Activated T-cell treated with anti-CD3 and anti-CD28 coated beads, Interleukin-2, amount 50 U/mL, for 1 hour (primary cell): ENCODE data around the gene BBS7.

Experiments
- DNase-seq: peaks from one replicate; pipeline ENCODE4 v3.0.0-alpha.2; 2020

BBS7 gene, protein sequence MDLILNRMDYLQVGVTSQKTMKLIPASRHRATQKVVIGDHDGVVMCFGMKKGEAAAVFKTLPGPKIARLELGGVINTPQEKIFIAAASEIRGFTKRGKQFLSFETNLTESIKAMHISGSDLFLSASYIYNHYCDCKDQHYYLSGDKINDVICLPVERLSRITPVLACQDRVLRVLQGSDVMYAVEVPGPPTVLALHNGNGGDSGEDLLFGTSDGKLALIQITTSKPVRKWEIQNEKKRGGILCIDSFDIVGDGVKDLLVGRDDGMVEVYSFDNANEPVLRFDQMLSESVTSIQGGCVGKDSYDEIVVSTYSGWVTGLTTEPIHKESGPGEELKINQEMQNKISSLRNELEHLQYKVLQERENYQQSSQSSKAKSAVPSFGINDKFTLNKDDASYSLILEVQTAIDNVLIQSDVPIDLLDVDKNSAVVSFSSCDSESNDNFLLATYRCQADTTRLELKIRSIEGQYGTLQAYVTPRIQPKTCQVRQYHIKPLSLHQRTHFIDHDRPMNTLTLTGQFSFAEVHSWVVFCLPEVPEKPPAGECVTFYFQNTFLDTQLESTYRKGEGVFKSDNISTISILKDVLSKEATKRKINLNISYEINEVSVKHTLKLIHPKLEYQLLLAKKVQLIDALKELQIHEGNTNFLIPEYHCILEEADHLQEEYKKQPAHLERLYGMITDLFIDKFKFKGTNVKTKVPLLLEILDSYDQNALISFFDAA

GRCh38 chr4:121869841-121870822 is at the start of gene BBS7:
Gene BBS7, minus strand, starts transcription at chr4:121870474. Its CDS starts 161 bp downstream, at chr4:121870313.
- peak; percentile 96 for DNase-seq

DNA sequence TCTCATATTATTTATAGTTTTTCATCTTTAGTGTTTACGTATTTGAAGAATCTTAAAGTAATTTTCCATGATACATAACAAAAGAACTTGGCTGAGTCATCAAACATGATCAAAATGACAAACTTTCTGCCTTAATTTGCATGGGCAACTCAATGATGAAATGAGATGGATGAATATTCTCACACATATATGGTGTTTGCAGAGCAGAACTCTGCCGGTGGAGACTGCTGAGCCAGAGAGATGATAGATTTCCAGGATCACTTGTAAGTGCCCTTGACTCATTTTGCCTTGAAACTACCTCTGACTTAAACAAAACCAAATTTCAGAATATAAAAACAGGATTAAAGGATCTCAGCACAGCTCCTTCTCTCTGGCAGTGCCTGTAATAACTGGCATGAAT is 43.4 kb upstream of the BBS7 start:
- DNase-seq: no peak

DNA sequence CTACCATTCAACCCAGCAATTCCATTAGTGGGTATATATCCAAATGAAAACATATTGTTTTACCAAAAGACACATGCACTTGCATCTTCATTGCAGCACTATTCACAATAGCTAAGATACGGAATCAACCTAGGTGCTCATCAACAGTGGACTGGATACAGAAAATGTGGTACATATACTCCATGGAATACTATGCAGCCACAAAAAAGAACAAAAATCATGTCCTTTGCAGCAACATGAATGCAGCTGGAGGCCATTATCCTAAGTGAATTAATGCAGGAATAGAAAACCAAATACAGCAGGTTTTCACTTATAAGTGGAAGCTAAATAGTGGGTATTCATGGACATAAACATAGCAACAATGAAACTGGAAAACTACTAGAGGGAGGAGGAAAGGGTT is 38.1 kb upstream of the BBS7 start:
- DNase-seq: no peak

- peak; percentile 23 for DNase-seq
Observed at GRCh38 chr4:121900132-121900983, 30.1 kb upstream of the BBS7 start.

GRCh38 chr4:121898150-121898549 is 27.9 kb upstream of the BBS7 start:
- peak; percentile 23 for DNase-seq

- no peak for DNase-seq
Observed at GRCh38 chr4:121888134-121888533, 17.9 kb upstream of the BBS7 start.

GRCh38 chr4:121885115-121885514 is 14.8 kb upstream of the BBS7 start:
- DNase-seq: no peak

GRCh38 chr4:121881158-121881557 is 10.9 kb upstream of the BBS7 start:
- no peak for DNase-seq

GRCh38 chr4:121879135-121879534 is 8.9 kb upstream of the BBS7 start:
- DNase-seq: no peak

DNA sequence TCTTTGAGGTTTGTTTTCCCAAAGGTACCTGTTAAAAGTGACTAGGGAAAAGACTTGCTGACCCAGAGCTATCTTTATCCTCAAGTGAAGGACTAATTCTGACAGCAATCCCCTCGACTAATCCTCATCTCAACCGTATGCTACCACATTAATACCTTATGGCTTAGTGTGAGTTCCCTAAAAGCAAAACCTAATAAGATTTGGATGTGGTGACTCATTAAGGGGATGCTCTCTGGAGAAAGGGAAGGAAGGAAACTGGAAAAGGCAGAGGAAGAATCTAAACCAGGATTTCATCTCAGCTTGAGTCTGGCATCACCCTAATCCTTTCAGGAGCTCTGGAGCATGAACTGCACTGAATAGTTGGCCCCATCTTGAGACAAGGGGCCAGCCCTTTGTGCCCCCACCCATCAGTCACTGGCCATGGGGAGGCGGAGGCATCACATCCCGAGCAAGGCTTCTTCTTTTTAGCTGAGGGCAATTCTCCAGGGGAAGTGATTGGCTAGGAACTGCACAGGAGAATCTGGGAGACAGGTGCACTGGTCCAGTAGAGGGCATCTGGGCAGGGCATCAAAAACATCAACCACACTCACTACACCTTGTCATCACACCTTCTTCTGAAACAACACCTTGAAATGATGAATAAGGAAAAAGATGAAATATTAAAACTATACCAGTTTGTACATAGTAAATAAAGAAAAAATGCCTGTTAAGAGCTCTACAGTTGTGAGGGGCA is 6.9 kb upstream of the BBS7 start:
- DNase-seq: no peak

GRCh38 chr4:121876070-121876469 is 5.8 kb upstream of the BBS7 start:
- no peak for DNase-seq

GRCh38 chr4:121875652-121876051 is 5.4 kb upstream of the BBS7 start:
- DNase-seq: no peak

DNA sequence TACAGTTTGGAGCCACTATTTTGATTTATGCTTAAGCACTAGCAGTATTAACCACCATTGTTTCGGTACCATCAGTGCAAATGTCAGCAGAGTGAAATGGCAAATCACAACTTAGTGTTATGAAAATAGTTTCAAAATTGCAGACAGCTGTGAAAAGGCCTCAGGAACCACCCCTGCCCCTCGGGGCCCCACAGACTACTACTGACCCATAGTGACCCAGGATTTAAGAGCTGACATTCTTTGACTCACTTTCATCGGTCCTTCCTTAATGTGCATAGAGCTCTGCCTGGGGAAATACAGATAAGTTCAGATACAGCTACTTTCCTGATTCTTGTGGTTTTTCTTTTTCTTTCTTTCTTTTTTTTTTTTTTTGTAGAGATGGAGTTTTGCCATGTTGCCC is 3.3 kb upstream of the BBS7 start:
- DNase-seq: no peak

DNA sequence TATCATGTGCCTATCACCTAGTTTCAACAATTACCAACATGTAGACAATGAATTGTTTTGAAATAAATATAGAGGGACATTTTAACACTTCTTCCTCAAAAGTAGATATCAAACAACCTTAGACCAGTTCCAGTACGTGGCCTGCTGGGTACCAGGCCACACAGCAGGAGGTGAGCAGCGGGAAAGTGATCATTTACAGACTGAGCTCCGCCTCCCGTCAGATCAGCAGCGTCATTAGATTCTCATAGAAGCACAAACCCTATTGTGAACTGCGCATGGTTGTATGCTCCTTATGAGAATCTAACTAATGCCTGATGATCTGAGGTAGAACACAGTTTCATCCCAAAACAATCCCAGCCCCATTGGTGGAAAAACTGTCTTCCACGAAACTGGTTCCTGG is 6.5 kb downstream of the BBS7 start:
- no peak for DNase-seq

GRCh38 chr4:121861426-121861825 is 8.8 kb downstream of the BBS7 start:
- DNase-seq: no peak

DNA sequence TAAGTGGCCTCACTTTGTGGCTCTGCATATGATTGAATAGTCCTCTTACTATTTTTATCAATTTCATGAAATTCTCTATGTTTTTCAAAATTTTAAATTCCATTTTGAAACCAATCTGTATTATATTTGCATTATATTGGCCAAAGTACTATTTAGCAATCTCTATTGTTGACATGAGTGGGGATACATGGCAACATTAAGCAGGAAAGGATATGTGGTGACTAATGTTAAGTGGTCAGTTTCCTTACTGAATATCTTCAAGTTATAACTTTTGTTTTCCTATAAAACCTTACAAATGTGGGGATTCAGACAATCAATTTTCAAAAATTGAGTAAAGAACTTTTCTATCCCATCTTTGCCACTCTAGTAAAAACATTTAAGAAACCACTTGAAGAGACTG is 10.2 kb downstream of the BBS7 start:
- DNase-seq: no peak

- no peak for DNase-seq
Observed at GRCh38 chr4:121851354-121851753, 18.9 kb downstream of the BBS7 start.

GRCh38 chr4:121846662-121847061 is 23.6 kb downstream of the BBS7 start:
- DNase-seq: no peak

DNA sequence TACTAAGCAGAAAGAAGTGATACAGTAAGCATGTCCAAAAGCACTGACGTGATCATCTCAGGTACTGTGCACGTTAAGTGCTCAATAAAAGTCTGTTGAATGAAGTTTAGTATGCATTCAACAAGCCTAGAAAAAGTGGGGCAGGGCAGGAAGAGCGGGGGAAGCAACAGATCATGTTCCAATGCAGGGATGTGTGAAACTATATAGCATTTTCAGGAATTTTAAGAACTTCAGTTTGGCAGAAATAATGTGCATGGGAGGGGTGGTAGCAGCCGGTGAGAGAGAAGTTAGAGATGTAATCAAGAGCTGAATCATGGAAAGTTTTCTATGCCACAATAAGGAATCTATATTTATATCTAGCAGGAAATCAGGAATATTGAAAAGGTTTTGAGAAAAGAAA is 27.4 kb downstream of the BBS7 start:
- DNase-seq: no peak

- no peak for DNase-seq
Observed at GRCh38 chr4:121838136-121838535, 32.1 kb downstream of the BBS7 start.

DNA sequence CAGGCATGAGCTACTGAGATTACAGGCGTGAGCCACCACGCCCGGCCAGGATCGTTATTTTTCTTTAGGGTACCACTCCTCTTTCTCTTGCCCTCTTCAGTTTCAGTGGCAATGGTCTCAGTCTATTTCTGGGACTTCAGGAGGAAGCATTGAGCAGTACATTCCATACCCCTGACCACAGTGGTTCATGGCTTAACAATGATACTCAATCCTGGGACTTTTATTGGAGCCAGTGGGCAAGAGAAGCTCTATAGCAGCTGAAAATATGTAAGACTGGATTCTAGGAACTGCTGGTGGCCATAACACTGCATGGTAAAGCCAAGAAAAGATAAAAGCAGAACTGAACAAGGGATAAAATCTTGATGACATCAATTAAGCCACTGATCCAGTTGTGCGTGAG is 40.8 kb downstream of the BBS7 start:
- no peak for DNase-seq

DNA sequence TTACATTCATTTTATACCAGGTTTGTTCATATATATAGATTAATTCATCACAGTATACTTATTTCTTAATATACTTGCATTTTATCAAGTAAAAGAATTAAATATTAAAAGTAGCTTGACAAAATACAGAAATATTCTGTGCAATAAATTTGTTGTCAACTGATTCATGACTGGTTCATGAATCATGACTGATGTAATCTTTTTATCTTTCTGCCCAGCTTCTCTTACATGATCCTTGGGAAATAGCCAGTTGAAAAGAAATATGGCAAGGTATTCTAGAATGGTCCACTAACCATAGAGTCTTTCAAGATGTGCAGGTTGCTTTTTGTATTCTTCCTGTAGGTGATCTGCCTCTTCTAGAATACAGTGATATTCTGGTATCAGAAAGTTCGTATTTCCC is 42.4 kb downstream of the BBS7 start:
- DNase-seq: no peak
